Spleen (tissue), 7 donors: ENCODE measurements around the gene SSBP4.

Source experiments
- POLR2A ChIP-seq, 3 donors: fragments of 450-650 bp; IDR thresholded peaks; one replicate each; pipeline ENCODE4 v1.5.1; 2017; ENCODE audit warnings: antibody characterized with exemption in 3 of 3, mild to moderate bottlenecking in 1 of 3
- POLR2AphosphoS5 ChIP-seq, 3 donors: sonication (generic); formaldehyde crosslinking; IDR thresholded peaks; one replicate each; pipeline ENCODE4 v1.5.1; 2017; ENCODE audit warnings: antibody characterized with exemption in 3 of 3
- TF ChIP-seq, protein P1 (sequence below), 11 experiments: fragments of 200-600 bp in 7 of 11; fragments of 450-650 bp in 4 of 11; sonication (generic) in 4 of 11; IDR thresholded peaks in 8 of 11; conservative IDR thresholded peaks in 3 of 11; 1 replicate in 7 of 11; 2 replicates in 4 of 11; pipeline versions ENCODE4 v1.4.0 to v1.8.0; 2016 to 2021; ENCODE audit warnings: antibody characterized with exemption in 11 of 11, inconsistent platforms in 4 of 11, mild to moderate bottlenecking in 1 of 11
- donor health status: DM: no; HTN: no; CAD: no; lungs with moderate emphysema.
- donor health status: DM: no; HTN: no; CAD: no.
- donor health status: DM: no; HTN: no; CAD: no.

- TF ChIP-seq POLR2A (IDR thresholded peaks at IDR 0.05): no peak
- TF ChIP-seq, protein P1, sequence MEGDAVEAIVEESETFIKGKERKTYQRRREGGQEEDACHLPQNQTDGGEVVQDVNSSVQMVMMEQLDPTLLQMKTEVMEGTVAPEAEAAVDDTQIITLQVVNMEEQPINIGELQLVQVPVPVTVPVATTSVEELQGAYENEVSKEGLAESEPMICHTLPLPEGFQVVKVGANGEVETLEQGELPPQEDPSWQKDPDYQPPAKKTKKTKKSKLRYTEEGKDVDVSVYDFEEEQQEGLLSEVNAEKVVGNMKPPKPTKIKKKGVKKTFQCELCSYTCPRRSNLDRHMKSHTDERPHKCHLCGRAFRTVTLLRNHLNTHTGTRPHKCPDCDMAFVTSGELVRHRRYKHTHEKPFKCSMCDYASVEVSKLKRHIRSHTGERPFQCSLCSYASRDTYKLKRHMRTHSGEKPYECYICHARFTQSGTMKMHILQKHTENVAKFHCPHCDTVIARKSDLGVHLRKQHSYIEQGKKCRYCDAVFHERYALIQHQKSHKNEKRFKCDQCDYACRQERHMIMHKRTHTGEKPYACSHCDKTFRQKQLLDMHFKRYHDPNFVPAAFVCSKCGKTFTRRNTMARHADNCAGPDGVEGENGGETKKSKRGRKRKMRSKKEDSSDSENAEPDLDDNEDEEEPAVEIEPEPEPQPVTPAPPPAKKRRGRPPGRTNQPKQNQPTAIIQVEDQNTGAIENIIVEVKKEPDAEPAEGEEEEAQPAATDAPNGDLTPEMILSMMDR (IDR thresholded peaks at IDR 0.05 in 8 of 11, conservative IDR thresholded peaks at IDR 0.05 in 3 of 11): no peak
- no peak for TF ChIP-seq POLR2AphosphoS5 (IDR thresholded peaks at IDR 0.05)
Observed at GRCh38 chr19:18465214-18465963, 46.2 kb downstream of the SSBP4 start.
